Measurements from ENCODE around the gene SYT15. TPM values are rescaled to one million over a fixed set of nuclear protein-coding genes. Genes with fewer than 3 reads are reported as not detected.

The SYT15 gene
- total RNA-seq, 1 experiment from 2014 or later, result 1.6 TPM

GRCh38 chr10:46556515-46557318, 22.2 kb upstream of the SYT15 start, which contains the start of gene GPRIN2:
Gene GPRIN2 (minus strand): TSS chr10:46556658. CDS start chr10:46550736, 5,922 bp downstream.
- H3K4me3 ChIP-seq (replicated peaks in 1 of 2; ENCODE audit: low read depth in 1 of 2, low read length in 2 of 2), result peak within 1 kb of the TSS; percentile 35 to 49
- TF ChIP-seq EZH2phosphoT487 (IDR thresholded peaks at IDR 0.05; ENCODE audit: borderline replicate concordance) (no peak), POLR2AphosphoS5 (IDR thresholded peaks at IDR 0.05; ENCODE audit: low read depth, low read length) (peak; percentile 52; the same call in 1 of the 2 replicates)
- ChIA-PET CTCF (no interaction called here), POLR2A (no interaction called here), RAD21 (ENCODE audit: low non-redundant PET in 1 of 2, low total read pairs in 2 of 2, uncharacterized antibody in 2 of 2, unreplicated experiment in 2 of 2) (no interaction called here)
- H3K79me2 ChIP-seq (ENCODE audit: insufficient read depth, low read length), result no peaks in the 10 kb centered on the region
- no peaks in the 10 kb centered on the region for H3K9me3 ChIP-seq (ENCODE audit: control insufficient read depth in 1 of 2, insufficient read depth in 1 of 2, low read depth in 1 of 2, low read length in 2 of 2)
- H3K27ac ChIP-seq (ENCODE audit: low read depth, low read length), result peak within 1 kb of the TSS; percentile 31; the same call in 1 of the 2 replicates
- H3K4me1 ChIP-seq (ENCODE audit: control insufficient read depth in 1 of 2, insufficient read depth in 2 of 2, low read length in 2 of 2), result peaks cover 0 to 9% of the 10 kb centered on the region in 2 experiments; a peak in 1 of 4 replicates
- H3K36me3 ChIP-seq (ENCODE audit: control insufficient read depth in 1 of 2, insufficient read depth in 2 of 2, low read length in 2 of 2), result no peaks in the 10 kb centered on the region
- H3K4me2 ChIP-seq (ENCODE audit: low read length), result peak within 1 kb of the TSS; percentile 68
- ATAC-seq (peak; percentile 75), DNase-seq (ENCODE audit: low read depth, low spot score) (no peak)
- BruUV-seq (replicated peaks), result no TSS peak
- intact Hi-C loops (cut with micrococcal nuclease), result no loop called here
- H4K20me1 ChIP-seq (ENCODE audit: insufficient read depth), result no peaks in the 10 kb centered on the region
- H2AFZ ChIP-seq (ENCODE audit: low read depth, low read length, poor library complexity, severe bottlenecking), result no peak within 1 kb of the TSS
- no peaks in the 10 kb centered on the region for H3K9me2 ChIP-seq (ENCODE audit: insufficient read depth)
- peaks cover 5% of the 10 kb centered on the region; the same call in 1 of the 2 replicates for H3K27me3 ChIP-seq (ENCODE audit: insufficient read depth, low read length)
- peak within 1 kb of the TSS; percentile 41 for H3K9ac ChIP-seq (ENCODE audit: low read length)

GRCh38 chr10:46557319-46558121, 21.4 kb upstream of the SYT15 start:
- ChIA-PET POLR2A (no interaction called here), CTCF (no interaction called here), RAD21 (ENCODE audit: low non-redundant PET in 1 of 2, low total read pairs in 2 of 2, uncharacterized antibody in 2 of 2, unreplicated experiment in 2 of 2) (no interaction called here)
- H3K9me3 ChIP-seq (ENCODE audit: control insufficient read depth in 1 of 2, insufficient read depth in 1 of 2, low read depth in 1 of 2, low read length in 2 of 2), result no peaks in the 10 kb centered on the region
- no peak overlapping the region for H2AFZ ChIP-seq (ENCODE audit: low read depth, low read length, poor library complexity, severe bottlenecking)
- peaks cover 5% of the 10 kb centered on the region; the same call in 1 of the 2 replicates for H3K27me3 ChIP-seq (ENCODE audit: insufficient read depth, low read length)
- no peak for ATAC-seq
- H3K36me3 ChIP-seq (ENCODE audit: control insufficient read depth in 1 of 2, insufficient read depth in 2 of 2, low read length in 2 of 2), result no peaks in the 10 kb centered on the region
- intact Hi-C loops (cut with micrococcal nuclease), result no loop called here
- TF ChIP-seq FOSL1 (IDR thresholded peaks at IDR 0.05; ENCODE audit: low read depth) (no peak), SIN3A (IDR thresholded peaks at IDR 0.05; ENCODE audit: low read depth) (no peak), TCF7L2 (IDR thresholded peaks at IDR 0.05; ENCODE audit: borderline replicate concordance, extremely low read depth, insufficient read depth, insufficient read length) (no peak)
- TF ChIP-seq, protein P1, sequence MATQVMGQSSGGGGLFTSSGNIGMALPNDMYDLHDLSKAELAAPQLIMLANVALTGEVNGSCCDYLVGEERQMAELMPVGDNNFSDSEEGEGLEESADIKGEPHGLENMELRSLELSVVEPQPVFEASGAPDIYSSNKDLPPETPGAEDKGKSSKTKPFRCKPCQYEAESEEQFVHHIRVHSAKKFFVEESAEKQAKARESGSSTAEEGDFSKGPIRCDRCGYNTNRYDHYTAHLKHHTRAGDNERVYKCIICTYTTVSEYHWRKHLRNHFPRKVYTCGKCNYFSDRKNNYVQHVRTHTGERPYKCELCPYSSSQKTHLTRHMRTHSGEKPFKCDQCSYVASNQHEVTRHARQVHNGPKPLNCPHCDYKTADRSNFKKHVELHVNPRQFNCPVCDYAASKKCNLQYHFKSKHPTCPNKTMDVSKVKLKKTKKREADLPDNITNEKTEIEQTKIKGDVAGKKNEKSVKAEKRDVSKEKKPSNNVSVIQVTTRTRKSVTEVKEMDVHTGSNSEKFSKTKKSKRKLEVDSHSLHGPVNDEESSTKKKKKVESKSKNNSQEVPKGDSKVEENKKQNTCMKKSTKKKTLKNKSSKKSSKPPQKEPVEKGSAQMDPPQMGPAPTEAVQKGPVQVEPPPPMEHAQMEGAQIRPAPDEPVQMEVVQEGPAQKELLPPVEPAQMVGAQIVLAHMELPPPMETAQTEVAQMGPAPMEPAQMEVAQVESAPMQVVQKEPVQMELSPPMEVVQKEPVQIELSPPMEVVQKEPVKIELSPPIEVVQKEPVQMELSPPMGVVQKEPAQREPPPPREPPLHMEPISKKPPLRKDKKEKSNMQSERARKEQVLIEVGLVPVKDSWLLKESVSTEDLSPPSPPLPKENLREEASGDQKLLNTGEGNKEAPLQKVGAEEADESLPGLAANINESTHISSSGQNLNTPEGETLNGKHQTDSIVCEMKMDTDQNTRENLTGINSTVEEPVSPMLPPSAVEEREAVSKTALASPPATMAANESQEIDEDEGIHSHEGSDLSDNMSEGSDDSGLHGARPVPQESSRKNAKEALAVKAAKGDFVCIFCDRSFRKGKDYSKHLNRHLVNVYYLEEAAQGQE (IDR thresholded peaks at IDR 0.05; ENCODE audit: low read depth), result no peak
- no peak overlapping the region for H3K4me2 ChIP-seq (ENCODE audit: low read length)
- H3K79me2 ChIP-seq (ENCODE audit: insufficient read depth, low read length), result no peaks in the 10 kb centered on the region
- no peak overlapping the region for H3K9ac ChIP-seq (ENCODE audit: low read length)
- H3K4me3 ChIP-seq (replicated peaks in 1 of 2; ENCODE audit: low read depth in 1 of 2, low read length in 2 of 2), result no peak overlapping the region
- DNase-seq (ENCODE audit: low read depth, low spot score), result no peak
- BruUV-seq (replicated peaks), result no TSS peak
- no peaks in the 10 kb centered on the region for H4K20me1 ChIP-seq (ENCODE audit: insufficient read depth)
- H3K4me1 ChIP-seq (ENCODE audit: control insufficient read depth in 1 of 2, insufficient read depth in 2 of 2, low read length in 2 of 2), result peaks cover 0 to 9% of the 10 kb centered on the region in 2 experiments; a peak in 1 of 4 replicates
- H3K27ac ChIP-seq (ENCODE audit: low read depth, low read length), result no peak overlapping the region; the same call in 1 of the 2 replicates
- no peaks in the 10 kb centered on the region for H3K9me2 ChIP-seq (ENCODE audit: insufficient read depth)

Measured in HCT116 (cell line).